B cell (primary cell): ENCODE results near the gene ABI2. TPM values are rescaled to one million over a fixed set of nuclear protein-coding genes. Genes with fewer than 3 reads are reported as not detected.
"Not testable (repeated sequence)": the region's sequence is repeated elsewhere in the genome, so short reads cannot be mapped to it uniquely, and the experiment has no call there.

ENCODE experiments used
- ATAC-seq: fragments of 200-7000 bp; cut with Tn5 transposase; one replicate; pipeline ENCODE4 v1.10.0; 2021; ENCODE audit warnings: low read depth, mild to moderate bottlenecking, moderate number of reproducible peaks, moderate library complexity
- CTCF ChIA-PET: fragments of 350-600 bp; sonication (Branson Sonifier 250); formaldehyde crosslinking; loops from one replicate; lab custom pipeline; 2021; ENCODE audit warnings: antibody characterized with exemption, inconsistent platforms; lab: Charles Lee
- POLR2A ChIA-PET: fragments of 350-600 bp; sonication (Branson Sonifier 250); formaldehyde crosslinking; loops from one replicate; lab custom pipeline; 2021; ENCODE audit warnings: antibody characterized with exemption; lab: Charles Lee
- DNase-seq: peaks from one replicate; pipeline ENCODE4 v3.0.0; 2013
- H2AFZ ChIP-seq: 2 replicates; pipeline ENCODE4 v1.6.1; 2012; ENCODE audit warnings: mild to moderate bottlenecking, low read depth, low read length; ENCODE audit not compliant: insufficient read depth, poor library complexity, severe bottlenecking
- H3K27ac ChIP-seq, 2 donors: 1 replicate in 1 of 2; 2 replicates in 1 of 2; pipeline ENCODE4 v1.5.1; 2012 to 2013; ENCODE audit warnings: low read length in 2 of 2, mild to moderate bottlenecking in 2 of 2, moderate library complexity in 1 of 2
- H3K27me3 ChIP-seq, 4 experiments: fragments of 200-600 bp in 1 of 4; sonication (generic) in 1 of 4; replicated peaks in 1 of 4; 1 replicate in 2 of 4; 2 replicates in 2 of 4; pipeline versions ENCODE4 v1.6.1 to v1.7.0; 2013 to 2016; ENCODE audit warnings: low read length in 3 of 4, mild to moderate bottlenecking in 2 of 4, mixed read lengths in 1 of 4, moderate library complexity in 1 of 4; ENCODE audit not compliant: insufficient read depth in 4 of 4, control insufficient read depth in 3 of 4; ENCODE audit errors: control extremely low read depth in 1 of 4
- H3K36me3 ChIP-seq, 2 experiments: replicated peaks in 1 of 2; 1 replicate in 1 of 2; 2 replicates in 1 of 2; pipeline versions ENCODE4 v1.6.1 to v1.7.1; 2013; ENCODE audit warnings: low read length in 1 of 2; ENCODE audit not compliant: insufficient read depth in 2 of 2, control insufficient read depth in 1 of 2; ENCODE audit errors: control extremely low read depth in 1 of 2, extremely low read depth in 1 of 2
- H3K4me1 ChIP-seq, 2 donors: fragments of 200-600 bp in 1 of 2; sonication (generic) in 1 of 2; 1 replicate in 1 of 2; 2 replicates in 1 of 2; pipeline versions ENCODE4 v1.5.1 to v1.6.1; 2013 to 2017; ENCODE audit warnings: low read length in 2 of 2; ENCODE audit not compliant: control insufficient read depth in 2 of 2, insufficient read depth in 2 of 2
- H3K4me2 ChIP-seq: replicated peaks from 2 replicates; pipeline ENCODE3; 2012; ENCODE audit warnings: mild to moderate bottlenecking, low read depth, low read length; ENCODE audit not compliant: poor library complexity, severe bottlenecking
- H3K4me3 ChIP-seq, 5 experiments: fragments of 200-600 bp in 1 of 5; sonication (generic) in 1 of 5; 1 replicate in 3 of 5; 2 replicates in 2 of 5; pipeline versions ENCODE4 v1.5.1 to v1.7.0; 2011 to 2016; ENCODE audit warnings: low read length in 4 of 5, mild to moderate bottlenecking in 4 of 5, low read depth in 2 of 5, control low read depth in 1 of 5, moderate library complexity in 1 of 5; ENCODE audit not compliant: insufficient read depth in 1 of 5; ENCODE audit errors: control extremely low read depth in 1 of 5, extremely low read depth in 1 of 5
- H3K79me2 ChIP-seq: fragments of 200-600 bp; sonication (generic); one replicate; pipeline ENCODE4 v1.6.0; 2016; ENCODE audit warnings: low read length; ENCODE audit not compliant: control insufficient read depth, insufficient read depth
- H3K9ac ChIP-seq: fragments of 200-600 bp; sonication (generic); 2 replicates; pipeline ENCODE4 v1.6.1; 2017; ENCODE audit warnings: mild to moderate bottlenecking, low read length, moderate library complexity
- H3K9me3 ChIP-seq, 3 donors: one replicate each; pipeline versions ENCODE4 v1.6.1 to v1.7.1; 2013; ENCODE audit warnings: low read length in 2 of 3; ENCODE audit not compliant: control insufficient read depth in 2 of 3, insufficient read depth in 1 of 3; ENCODE audit errors: control extremely low read depth in 1 of 3
- H4K20me1 ChIP-seq: 2 replicates; pipeline ENCODE4 v1.6.0; 2012; ENCODE audit warnings: mild to moderate bottlenecking, low read length; ENCODE audit not compliant: insufficient read depth, control insufficient read depth, poor library complexity, severe bottlenecking
- H3K27ac Mint-ChIP-seq: one replicate; pipeline ENCODE4 v1.8.0; 2021; ENCODE audit warnings: mixed read lengths
- H3K27me3 Mint-ChIP-seq: one replicate; pipeline ENCODE4 v1.8.0; 2021; ENCODE audit warnings: mixed read lengths
- H3K4me1 Mint-ChIP-seq: one replicate; pipeline ENCODE4 v1.8.0; 2021; ENCODE audit warnings: mixed read lengths
- H3K4me3 Mint-ChIP-seq: one replicate; pipeline ENCODE4 v1.8.0; 2021; ENCODE audit warnings: mixed read lengths
- H3K9me3 Mint-ChIP-seq: one replicate; pipeline ENCODE4 v1.8.0; 2022; ENCODE audit warnings: mixed read lengths; ENCODE audit not compliant: insufficient read depth
- CTCF ChIP-seq: fragments of 200-600 bp; IDR thresholded peaks from one replicate; pipeline ENCODE4 v1.8.0; 2022; ENCODE audit warnings: antibody characterized with exemption, mild to moderate bottlenecking
- EZH2 ChIP-seq: IDR thresholded peaks from 2 replicates; pipeline ENCODE4 v1.6.1; 2012; ENCODE audit warnings: borderline replicate concordance, low read depth, mild to moderate bottlenecking, moderate library complexity, low read length; ENCODE audit not compliant: insufficient read depth, poor library complexity, severe bottlenecking
- WGBS: methylation state at CpG from one replicate; pipeline ENCODE4 v1.1.5; 2013; ENCODE audit warnings: missing lambda C conversion rate; ENCODE audit not compliant: insufficient coverage; 5-methylcytosine and 5-hydroxymethylcytosine counted together
- intact Hi-C: fragments of 100-400 bp; cut with micrococcal nuclease; formaldehyde crosslinking; loops from one replicate; pipeline ENCODE4 v1.10.0; 2022
- polyA plus RNA-seq: library from polyadenylated mRNA; depleted of rRNA; stranded (reverse); fragments of >200 nt; gene quantifications from 2 replicates; pipeline ENCODE4 v1.2.3, GENCODE V29; 2012
- total RNA-seq, 2 donors: library from RNA; stranded (reverse); fragments of 120-200 nt in 1 of 2; gene quantifications; 1 replicate in 1 of 2; 2 replicates in 1 of 2; pipeline versions ENCODE4 v1.2.3 to v1.2.4, GENCODE V29; 2013 to 2022

ABI2 gene
- total and polyA plus RNA-seq, 2 donors (not counting 1 experiment from before 2014, with no cell fraction given) = 6.8 to 32.7 TPM

GRCh38 chr2:203340791-203341487 lies 12.7 kb downstream of the ABI2 start:
- POLR2A ChIA-PET = no interaction called here
- Histone ChIP-seq H3K27ac (no peak overlapping the region), H3K27me3 (no peaks in the 10 kb centered on the region), H3K4me2 (no peak overlapping the region), H3K79me2 (peaks cover 14% of the 10 kb centered on the region), H2AFZ (no peak overlapping the region), H4K20me1 (no peaks in the 10 kb centered on the region), H3K36me3 (no peaks in the 10 kb centered on the region), H3K9me3 (no peaks in the 10 kb centered on the region), H3K4me1 (no peaks in the 10 kb centered on the region), H3K9ac (no peak overlapping the region), H3K4me3 (no peak overlapping the region)
- ATAC-seq (no peak), DNase-seq (no peak)
- Mint-ChIP-seq H3K27ac (no peak overlapping the region), H3K4me3 (no peak overlapping the region), H3K27me3 (no peaks in the 10 kb centered on the region), H3K9me3 (no peaks in the 10 kb centered on the region), H3K4me1 (no peaks in the 10 kb centered on the region)
- CTCF ChIA-PET = no interaction called here
- 95% methylated on average over 3 of the region's 6 CpGs for WGBS
- intact Hi-C loops = no loop called here
- TF ChIP-seq CTCF (no peak), EZH2 (no peak)

GRCh38 chr2:203341741-203342310 lies 13.6 kb downstream of the ABI2 start:
- H3K4me2 ChIP-seq = no peak overlapping the region
- peaks cover 8% of the 10 kb centered on the region for H3K79me2 ChIP-seq
- H3K4me1 Mint-ChIP-seq = no peaks in the 10 kb centered on the region
- H3K9me3 Mint-ChIP-seq = no peaks in the 10 kb centered on the region
- no CpG with 5 or more reads among the region's 2 CpGs for whole genome bisulfite sequencing
- no peaks in the 10 kb centered on the region for H3K9me3 ChIP-seq
- ChIA-PET POLR2A (no interaction called here), CTCF (no interaction called here)
- no peak overlapping the region for H3K4me3 ChIP-seq
- intact Hi-C loops = no loop called here
- TF ChIP-seq EZH2 (no peak), CTCF (no peak)
- no peak for DNase-seq
- no peaks in the 10 kb centered on the region for H3K27me3 ChIP-seq
- H4K20me1 ChIP-seq = no peaks in the 10 kb centered on the region
- H3K27me3 Mint-ChIP-seq = no peaks in the 10 kb centered on the region
- no peak overlapping the region for H3K27ac ChIP-seq
- H2AFZ ChIP-seq = no peak overlapping the region
- ATAC-seq = no peak
- no peak overlapping the region for H3K27ac Mint-ChIP-seq
- H3K36me3 ChIP-seq = no peaks in the 10 kb centered on the region
- no peak overlapping the region for H3K9ac ChIP-seq
- no peaks in the 10 kb centered on the region for H3K4me1 ChIP-seq
- no peak overlapping the region for H3K4me3 Mint-ChIP-seq

DNA sequence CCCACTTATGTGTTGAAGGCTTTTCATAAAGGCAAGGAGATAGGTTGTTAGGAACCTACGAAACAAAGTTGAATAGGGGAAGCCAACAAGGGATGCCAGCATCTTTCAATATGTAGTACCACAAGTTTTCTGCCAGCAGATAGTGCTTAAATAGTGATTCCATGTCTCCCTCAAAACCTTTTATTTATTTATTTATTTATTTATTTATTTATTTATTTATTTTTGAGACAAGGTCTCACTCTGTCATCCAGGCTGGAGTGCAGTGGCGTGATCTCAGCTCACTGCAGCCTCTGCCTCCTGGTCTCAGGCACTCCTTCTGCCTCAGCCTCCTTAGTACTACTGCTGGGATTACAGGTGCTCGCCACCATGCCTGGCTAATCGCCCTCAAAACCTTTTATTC lies 14.2 kb downstream of the ABI2 start:
- H3K9me3 Mint-ChIP-seq, H3K36me3 ChIP-seq, CTCF ChIA-PET, DNase-seq, H3K4me1 Mint-ChIP-seq, H3K9ac ChIP-seq, H3K27me3 ChIP-seq, ATAC-seq, H3K27ac Mint-ChIP-seq, POLR2A ChIA-PET, H4K20me1 ChIP-seq, H3K79me2 ChIP-seq, H3K4me1 ChIP-seq, H3K9me3 ChIP-seq, H3K27me3 Mint-ChIP-seq, H2AFZ ChIP-seq, H3K4me3 Mint-ChIP-seq, H3K4me3 ChIP-seq, intact Hi-C loops, H3K27ac ChIP-seq, H3K4me2 ChIP-seq: not testable (repeated sequence)
- WGBS = no CpG with 5 or more reads among the region's 4 CpGs
